Measurements from ENCODE around the gene CUX1.
"Not testable (repeated sequence)": the region's sequence is repeated elsewhere in the genome, so short reads cannot be mapped to it uniquely, and the experiment has no call there.

Gene CUX1

GRCh38 chr7:101846800-101847538 lies 29.5 kb downstream of the CUX1 start:
- no peak overlapping the region for H3K27ac Mint-ChIP-seq
- H3K4me3 Mint-ChIP-seq, result no peak overlapping the region
- H3K36me3 Mint-ChIP-seq, result peaks cover 10% of the 10 kb centered on the region
- H3K9me3 Mint-ChIP-seq (ENCODE audit: low read depth), result no peaks in the 10 kb centered on the region
- peaks cover 20% of the 10 kb centered on the region for H3K4me1 Mint-ChIP-seq (ENCODE audit: low read depth)
- no peaks in the 10 kb centered on the region for H3K27me3 Mint-ChIP-seq

GRCh38 chr7:101848208-101848951 lies 31.0 kb downstream of the CUX1 start:
- peaks cover 10% of the 10 kb centered on the region for H3K36me3 Mint-ChIP-seq
- no peak overlapping the region for H3K4me3 Mint-ChIP-seq
- H3K27me3 Mint-ChIP-seq, result no peaks in the 10 kb centered on the region
- H3K9me3 Mint-ChIP-seq (ENCODE audit: low read depth), result no peaks in the 10 kb centered on the region
- peaks cover 19% of the 10 kb centered on the region for H3K4me1 Mint-ChIP-seq (ENCODE audit: low read depth)
- no peak overlapping the region for H3K27ac Mint-ChIP-seq

GRCh38 chr7:101849314-101849713 lies 31.9 kb downstream of the CUX1 start:
- not testable (repeated sequence) for H3K9me3 Mint-ChIP-seq (ENCODE audit: low read depth)

GRCh38 chr7:101852364-101852763 lies 34.9 kb downstream of the CUX1 start:
- H3K4me1 Mint-ChIP-seq (ENCODE audit: low read depth), result peaks cover 43% of the 10 kb centered on the region
- not testable (repeated sequence) for H3K27me3 Mint-ChIP-seq; H3K4me3 Mint-ChIP-seq; H3K27ac Mint-ChIP-seq; H3K9me3 Mint-ChIP-seq (ENCODE audit: low read depth); H3K36me3 Mint-ChIP-seq

More at GRCh38 chr7:101849314-101849713, 31.9 kb downstream of the CUX1 start:
- H3K4me1 Mint-ChIP-seq (ENCODE audit: low read depth), result peaks cover 24% of the 10 kb centered on the region
- H3K27me3 Mint-ChIP-seq, H3K36me3 Mint-ChIP-seq, H3K27ac Mint-ChIP-seq, H3K4me3 Mint-ChIP-seq: not testable (repeated sequence)

GRCh38 chr7:101853684-101854083 lies 36.3 kb downstream of the CUX1 start:
- no peak overlapping the region for H3K27ac Mint-ChIP-seq
- H3K27me3 Mint-ChIP-seq, result no peaks in the 10 kb centered on the region
- H3K36me3 Mint-ChIP-seq, result peaks cover 6% of the 10 kb centered on the region
- no peaks in the 10 kb centered on the region for H3K9me3 Mint-ChIP-seq (ENCODE audit: low read depth)
- H3K4me3 Mint-ChIP-seq, result no peak overlapping the region
- H3K4me1 Mint-ChIP-seq (ENCODE audit: low read depth), result peaks cover 43% of the 10 kb centered on the region

GRCh38 chr7:101854084-101854865 lies 36.8 kb downstream of the CUX1 start:
- Mint-ChIP-seq H3K4me1 (ENCODE audit: low read depth) (peaks cover 38% of the 10 kb centered on the region), H3K4me3 (no peak overlapping the region), H3K27ac (no peak overlapping the region), H3K36me3 (peaks cover 4% of the 10 kb centered on the region), H3K27me3 (no peaks in the 10 kb centered on the region), H3K9me3 (ENCODE audit: low read depth) (no peaks in the 10 kb centered on the region)

- Mint-ChIP-seq H3K4me3 (peak overlapping the region; percentile 94), H3K36me3 (no peaks in the 10 kb centered on the region), H3K27me3 (no peaks in the 10 kb centered on the region), H3K9me3 (ENCODE audit: low read depth) (no peaks in the 10 kb centered on the region), H3K4me1 (ENCODE audit: low read depth) (peaks cover 42% of the 10 kb centered on the region), H3K27ac (peak overlapping the region; percentile 94)
Measured at GRCh38 chr7:101856473-101857357, 39.3 kb downstream of the CUX1 start.

- no peaks in the 10 kb centered on the region for H3K9me3 Mint-ChIP-seq (ENCODE audit: low read depth)
- no peaks in the 10 kb centered on the region for H3K36me3 Mint-ChIP-seq
- H3K4me3 Mint-ChIP-seq, result peak overlapping the region; percentile 94
- H3K27me3 Mint-ChIP-seq, result no peaks in the 10 kb centered on the region
- peak overlapping the region; percentile 94 for H3K27ac Mint-ChIP-seq
- H3K4me1 Mint-ChIP-seq (ENCODE audit: low read depth), result peaks cover 42% of the 10 kb centered on the region
Measured at GRCh38 chr7:101857358-101857811, 40.0 kb downstream of the CUX1 start.

- Mint-ChIP-seq H3K9me3 (ENCODE audit: low read depth) (no peaks in the 10 kb centered on the region), H3K4me1 (ENCODE audit: low read depth) (peaks cover 42% of the 10 kb centered on the region), H3K27ac (no peak overlapping the region), H3K36me3 (peaks cover 2% of the 10 kb centered on the region), H3K4me3 (no peak overlapping the region), H3K27me3 (no peaks in the 10 kb centered on the region)
Measured at GRCh38 chr7:101858437-101859385, 41.3 kb downstream of the CUX1 start.

- no peaks in the 10 kb centered on the region for H3K27me3 Mint-ChIP-seq
- H3K36me3 Mint-ChIP-seq, result peaks cover 2% of the 10 kb centered on the region
- H3K4me1 Mint-ChIP-seq (ENCODE audit: low read depth), result peaks cover 34% of the 10 kb centered on the region
- H3K4me3 Mint-ChIP-seq, result no peak overlapping the region
- no peak overlapping the region for H3K27ac Mint-ChIP-seq
- no peaks in the 10 kb centered on the region for H3K9me3 Mint-ChIP-seq (ENCODE audit: low read depth)
Measured at GRCh38 chr7:101859411-101860106, 42.1 kb downstream of the CUX1 start.

GRCh38 chr7:101860316-101861217 lies 43.1 kb downstream of the CUX1 start:
- H3K9me3 Mint-ChIP-seq (ENCODE audit: low read depth), result no peaks in the 10 kb centered on the region
- H3K27ac Mint-ChIP-seq, result no peak overlapping the region
- peaks cover 34% of the 10 kb centered on the region for H3K4me1 Mint-ChIP-seq (ENCODE audit: low read depth)
- no peaks in the 10 kb centered on the region for H3K27me3 Mint-ChIP-seq
- no peak overlapping the region for H3K4me3 Mint-ChIP-seq
- H3K36me3 Mint-ChIP-seq, result peaks cover 3% of the 10 kb centered on the region

- peaks cover 32% of the 10 kb centered on the region for H3K4me1 Mint-ChIP-seq (ENCODE audit: low read depth)
- H3K27ac Mint-ChIP-seq, result no peak overlapping the region
- no peaks in the 10 kb centered on the region for H3K27me3 Mint-ChIP-seq
- H3K36me3 Mint-ChIP-seq, result peaks cover 4% of the 10 kb centered on the region
- no peak overlapping the region for H3K4me3 Mint-ChIP-seq
- no peaks in the 10 kb centered on the region for H3K9me3 Mint-ChIP-seq (ENCODE audit: low read depth)
Measured at GRCh38 chr7:101861218-101861775, 43.9 kb downstream of the CUX1 start.

Data from activated naive CD8-positive, alpha-beta T cell (primary cell).